Measurements from ENCODE around the gene CRTC1. TPM values are rescaled to one million over a fixed set of nuclear protein-coding genes. Genes with fewer than 3 reads are reported as not detected.

Gene CRTC1
- total RNA-seq, 1 experiment from 2014 or later, result 19.0 TPM

- Histone ChIP-seq H4K20me1 (ENCODE audit: control insufficient read depth, insufficient read depth, insufficient read length) (peaks cover 2% of the 10 kb centered on the region), H3K23ac (ENCODE audit: insufficient read length, low read depth, low read length) (no peak overlapping the region), H3K9me3 (ENCODE audit: control insufficient read depth, low read depth, low read length) (no peaks in the 10 kb centered on the region), H3K23me2 (ENCODE audit: insufficient read length, low read depth, low read length, poor library complexity, severe bottlenecking) (no peaks in the 10 kb centered on the region), H3K4me2 (ENCODE audit: insufficient read depth, insufficient read length, low read length) (no peak overlapping the region), H2AK5ac (ENCODE audit: insufficient read length, low read length) (no peak overlapping the region), H2BK15ac (ENCODE audit: low read depth, low read length) (no peak overlapping the region), H2BK120ac (ENCODE audit: low read depth, low read length, poor library complexity, severe bottlenecking) (no peak overlapping the region), H3K79me2 (ENCODE audit: insufficient read depth, low read length) (no peaks in the 10 kb centered on the region), H3K56ac (ENCODE audit: insufficient read length, low read depth, low read length) (no peak overlapping the region), H3K4me1 (ENCODE audit: insufficient read depth, low read length) (no peaks in the 10 kb centered on the region), H2BK5ac (ENCODE audit: insufficient read length, low read length) (no peak overlapping the region), H3K79me1 (ENCODE audit: insufficient read depth, low read depth, low read length, poor library complexity, severe bottlenecking) (no peaks in the 10 kb centered on the region), H3K18ac (ENCODE audit: insufficient read length, low read depth, low read length) (no peak overlapping the region), H2AFZ (ENCODE audit: low read length) (no peak overlapping the region), H4K8ac (replicated peaks; ENCODE audit: insufficient read length, low read depth, low read length) (no peak overlapping the region), H4K5ac (ENCODE audit: insufficient read length, low read depth, low read length) (no peak overlapping the region), H3K27me3 (ENCODE audit: insufficient read depth, low read length) (peaks cover 21% of the 10 kb centered on the region; the same call in 1 of the 2 replicates), H3T11ph (ENCODE audit: low read length) (no peak overlapping the region), H2BK12ac (ENCODE audit: insufficient read length, low read depth, low read length) (no peak overlapping the region), H3K14ac (ENCODE audit: insufficient read depth, low read length) (no peak overlapping the region), H3K9ac (ENCODE audit: extremely low read depth, insufficient read length, low read length) (no peak overlapping the region), H3K27ac (ENCODE audit: insufficient read length, low read depth, low read length) (no peak overlapping the region), H2BK20ac (ENCODE audit: low read depth, low read length, poor library complexity, severe bottlenecking) (no peak overlapping the region), H4K91ac (ENCODE audit: insufficient read length, low read depth, low read length) (no peak overlapping the region), H3K4ac (ENCODE audit: low read depth, low read length) (no peak overlapping the region)
- DNase-seq, result no peak
- WGBS (ENCODE audit: extremely low coverage, insufficient read length, low lambda C conversion rate), result no CpG with 5 or more reads among the region's 4 CpGs
- peaks cover 0 to 2% (median 0%) of the 10 kb centered on the region in 3 experiments; a peak in 1 of 7 replicates for H3K36me3 Mint-ChIP-seq (ENCODE audit: insufficient read depth in 1 of 3, low read depth in 3 of 3)
- no peaks in the 10 kb centered on the region for H3K9me3 Mint-ChIP-seq
- H3K27me3 Mint-ChIP-seq (ENCODE audit: low read depth), result peaks cover 87% of the 10 kb centered on the region
- H3K27ac Mint-ChIP-seq, result no peak overlapping the region
- no peak overlapping the region for H3K4me3 Mint-ChIP-seq
- peaks cover 7 to 9% of the 10 kb centered on the region in 2 experiments; a peak in 3 of 4 replicates for H3K4me1 Mint-ChIP-seq
- TF ChIP-seq CTCF (conservative IDR thresholded peaks at IDR 0.05), result no peak
Observed at GRCh38 chr19:18764591-18765051, 81.1 kb downstream of the CRTC1 start.

Data from H9 (cell line).